Cardiac septum (tissue), 1 donor: ENCODE data around the gene ITSN1. TPM values are rescaled to one million over a fixed set of nuclear protein-coding genes. Genes with fewer than 3 reads are reported as not detected.
"Not testable (repeated sequence)": the region's sequence is repeated elsewhere in the genome, so short reads cannot be mapped to it uniquely, and the experiment has no call there.

ENCODE experiments used
- DNase-seq: peaks from one replicate; pipeline ENCODE4 v3.0.0-alpha.2; 2020; ENCODE audit warnings: low spot score
- intact Hi-C: fragments of 100-400 bp; cut with DNase I; formaldehyde crosslinking; loops from one replicate; pipeline ENCODE4 v1.14.0; 2022
- total RNA-seq: library from RNA; stranded (reverse); fragmentation: NEBNext Ultra II Directional; extraction: Animal tissue kit (Norgen Biotek cat#: 25700); gene quantifications from one replicate; pipeline ENCODE4 v1.2.1, GENCODE V29; 2021
- donor health status: DM: no; HTN: no; CAD: no.

Gene ITSN1
- total RNA-seq, 1 donor from 2014 or later, result 25.5 TPM

DNA sequence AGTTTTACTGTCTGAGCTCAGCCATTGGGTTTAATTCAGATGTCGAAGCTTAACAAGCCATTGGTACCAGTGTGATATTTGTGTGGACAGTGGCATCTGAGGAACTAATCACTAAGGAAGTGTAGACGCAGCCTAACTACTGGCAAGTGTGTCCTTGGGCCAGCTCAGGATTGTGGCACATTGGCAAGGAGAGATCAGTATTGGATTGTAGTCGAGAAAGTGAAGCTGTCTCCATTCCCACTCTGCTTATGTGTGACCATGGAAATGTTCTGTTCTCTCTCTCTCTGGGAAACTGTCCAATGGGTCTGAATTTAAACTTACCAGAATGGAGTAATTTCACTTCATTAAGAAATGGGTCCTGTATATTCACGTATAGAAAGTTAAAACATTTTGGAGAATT, 112.2 kb downstream of the ITSN1 start:
- intact Hi-C loops, result no loop called here

GRCh38 chr21:33755354-33755753, 113.1 kb downstream of the ITSN1 start:
- no peak for DNase-seq
- intact Hi-C loops, result no loop called here

More for the DNA sequence above, 112.2 kb downstream of the ITSN1 start:
- DNase-seq, result no peak

DNA sequence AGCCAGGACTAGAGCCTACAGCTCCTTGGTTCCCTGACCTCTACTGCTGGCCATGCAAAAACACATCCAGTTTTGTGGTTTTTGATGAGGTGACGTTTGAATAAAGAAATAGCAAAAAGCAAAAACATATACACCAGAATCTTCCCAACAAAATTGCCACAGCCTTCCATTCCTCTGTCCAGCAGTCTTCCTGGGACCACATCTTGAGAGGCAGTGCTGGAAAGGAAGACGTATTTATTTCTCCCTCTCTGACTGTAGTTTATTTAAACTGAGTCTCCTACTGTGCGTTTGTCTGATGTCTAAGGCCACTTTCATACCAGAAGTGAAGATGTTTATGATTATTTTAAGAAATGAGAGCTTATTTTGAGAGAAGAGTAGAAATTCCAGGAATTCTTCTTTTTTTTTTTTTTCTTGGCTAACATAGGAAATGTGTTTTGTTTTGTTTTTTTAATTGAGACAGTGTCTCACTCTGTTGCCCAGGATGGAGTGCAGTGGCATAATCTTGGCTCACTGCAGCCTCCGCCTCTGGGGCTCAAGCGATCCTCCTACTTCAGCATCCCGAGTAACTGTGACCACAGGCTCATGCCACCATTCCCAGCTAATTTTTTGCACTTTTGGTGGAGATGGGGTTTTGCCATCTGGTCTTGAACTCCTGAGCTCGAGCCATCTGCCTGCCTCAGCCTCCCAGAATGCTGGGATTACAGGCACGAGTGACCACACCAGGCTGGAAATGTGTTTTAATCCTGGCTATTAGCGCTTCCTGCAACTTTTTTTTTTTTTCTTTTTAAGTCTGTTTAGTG, 118.5 kb downstream of the ITSN1 start:
- no peak for DNase-seq
- intact Hi-C loops, result loop anchor here (5.0 kb wide), 1 partner anchor 119 kb away; the partner anchor contains the start of genes CRYZL1 and ITSN1

DNA sequence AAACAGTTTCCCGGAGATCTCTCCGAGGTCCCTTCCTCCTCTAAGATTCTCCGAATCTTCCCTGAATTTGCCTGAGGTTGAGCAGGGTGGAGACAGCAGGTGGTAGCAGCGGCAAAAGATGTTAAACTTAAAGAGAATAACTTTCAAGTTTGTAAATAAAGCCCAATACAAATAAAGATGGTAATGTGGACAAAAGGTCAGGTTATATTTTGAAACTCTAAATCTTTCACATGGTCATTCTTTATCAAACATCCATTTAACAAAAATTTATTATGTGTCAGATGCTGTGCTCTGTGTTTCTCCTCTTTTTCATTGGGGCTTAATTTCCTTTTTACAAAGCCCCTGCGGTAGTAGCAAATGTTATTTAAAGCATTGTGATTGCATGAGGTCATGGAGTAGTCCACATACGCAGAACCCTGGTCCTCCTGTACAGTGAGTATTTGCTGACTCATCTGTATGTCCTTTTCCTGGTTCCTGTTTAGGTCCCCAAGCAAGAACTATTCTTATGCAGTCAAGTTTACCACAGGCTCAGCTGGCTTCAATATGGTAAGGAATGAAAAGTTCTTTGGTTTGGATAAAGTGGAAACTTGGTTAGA, 119.2 kb downstream of the ITSN1 start:
- intact Hi-C loops, result loop anchor here (5.0 kb wide), 1 partner anchor 119 kb away; the partner anchor contains the start of genes CRYZL1 and ITSN1

GRCh38 chr21:33762803-33763581, 120.7 kb downstream of the ITSN1 start:
- intact Hi-C loops, result loop anchor here (5.0 kb wide), 1 partner anchor 121 kb away; the partner anchor contains the start of genes CRYZL1 and ITSN1
- DNase-seq, result no peak

More for the DNA sequence above, 119.2 kb downstream of the ITSN1 start:
- no peak for DNase-seq

- DNase-seq, result no peak
- intact Hi-C loops, result loop anchor here (5.0 kb wide), 1 partner anchor 121 kb away; the partner anchor contains the start of genes CRYZL1 and ITSN1
These were observed 121.2 kb downstream of the ITSN1 start for GRCh38 chr21:33763582-33763899.

DNA sequence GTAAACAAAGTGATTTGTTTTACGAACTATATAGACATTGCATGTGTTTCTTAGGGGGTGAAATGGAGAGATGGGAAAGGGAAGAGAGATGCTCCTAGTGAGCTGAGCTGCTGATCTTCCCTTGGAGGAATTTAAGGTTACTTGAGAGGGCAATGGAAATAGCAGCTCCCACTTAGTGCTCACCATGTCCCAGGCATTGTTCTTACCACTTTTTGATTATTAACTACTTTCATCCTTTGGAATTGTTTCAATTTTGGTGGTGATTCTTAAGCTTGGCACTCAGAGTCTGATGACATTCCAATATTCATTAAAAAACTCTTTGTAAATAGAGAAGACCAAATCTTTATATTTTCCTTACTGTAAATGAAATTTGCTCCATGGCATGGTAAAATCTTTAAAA, 124.9 kb downstream of the ITSN1 start:
- intact Hi-C loops, result no loop called here
- no peak for DNase-seq

DNA sequence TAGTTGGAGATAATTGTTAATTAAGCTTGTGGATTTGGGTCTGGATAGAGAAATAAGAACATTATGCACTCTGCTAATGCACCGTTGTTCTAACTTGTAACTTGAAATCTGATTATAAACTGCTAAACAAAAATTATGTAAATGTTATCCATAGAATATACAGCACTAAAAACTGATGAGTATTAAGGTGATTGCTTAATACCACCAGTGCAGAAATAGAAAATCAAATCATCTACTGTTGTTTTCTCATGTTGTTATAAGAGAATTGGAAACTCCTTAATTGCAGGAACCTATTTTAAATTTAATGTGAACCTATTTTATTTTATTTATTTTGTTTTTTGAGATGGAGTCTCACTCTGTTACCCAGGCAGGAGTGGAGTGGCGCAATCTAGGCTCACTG, 125.7 kb downstream of the ITSN1 start:
- DNase-seq, result no peak
- intact Hi-C loops, result no loop called here

- no peak for DNase-seq
- intact Hi-C loops, result no loop called here
These were observed 126.8 kb downstream of the ITSN1 start for GRCh38 chr21:33769057-33769456.

DNA sequence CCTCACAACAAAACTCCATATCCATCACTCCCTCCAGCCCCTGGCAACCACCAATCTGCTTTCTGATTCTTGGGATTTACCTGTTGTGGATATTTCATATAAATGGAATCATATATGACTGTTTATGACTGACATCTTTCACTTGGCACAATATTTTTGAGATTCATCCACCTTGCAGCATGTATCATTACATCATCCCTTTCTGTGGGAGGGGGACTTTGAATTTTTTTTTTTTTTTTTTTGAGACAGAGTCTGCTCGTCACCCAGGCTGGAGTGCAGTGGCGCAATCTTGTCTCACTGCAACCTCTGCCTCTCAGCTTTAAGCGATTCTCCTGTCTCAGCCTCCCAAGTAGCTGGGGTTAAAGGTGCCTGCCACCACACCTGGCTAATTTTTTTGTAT, 128.2 kb downstream of the ITSN1 start:
- no peak for DNase-seq
- intact Hi-C loops, result no loop called here

GRCh38 chr21:33771976-33772375, 129.7 kb downstream of the ITSN1 start:
- intact Hi-C loops, result no loop called here
- DNase-seq, result no peak

GRCh38 chr21:33774551-33774950, 132.2 kb downstream of the ITSN1 start:
- no peak for DNase-seq
- intact Hi-C loops, result no loop called here

GRCh38 chr21:33775100-33775828, 133.0 kb downstream of the ITSN1 start:
- DNase-seq, result no peak
- intact Hi-C loops, result no loop called here

- intact Hi-C loops, result no loop called here
- no peak for DNase-seq
These were observed 138.3 kb downstream of the ITSN1 start for GRCh38 chr21:33780631-33781030.

DNA sequence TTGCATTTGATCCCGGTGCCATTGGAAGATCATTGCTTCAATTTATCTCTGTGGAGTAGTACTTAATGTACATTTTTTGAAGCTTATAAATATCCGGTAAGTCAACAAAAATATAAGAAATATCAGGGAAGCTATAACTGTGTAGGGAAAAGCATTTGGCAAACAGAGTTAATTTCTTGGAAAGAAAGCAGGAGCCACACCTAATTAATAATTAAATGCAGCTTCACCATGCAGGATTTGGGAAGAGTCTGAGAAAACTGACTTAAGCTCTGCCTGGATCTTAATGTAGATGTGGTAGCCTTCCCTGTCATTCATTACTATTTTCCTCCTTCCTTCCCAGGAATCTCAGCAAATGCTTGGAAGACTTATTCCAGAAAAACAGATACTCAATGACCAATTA, 138.8 kb downstream of the ITSN1 start:
- intact Hi-C loops, result no loop called here
- no peak for DNase-seq

DNA sequence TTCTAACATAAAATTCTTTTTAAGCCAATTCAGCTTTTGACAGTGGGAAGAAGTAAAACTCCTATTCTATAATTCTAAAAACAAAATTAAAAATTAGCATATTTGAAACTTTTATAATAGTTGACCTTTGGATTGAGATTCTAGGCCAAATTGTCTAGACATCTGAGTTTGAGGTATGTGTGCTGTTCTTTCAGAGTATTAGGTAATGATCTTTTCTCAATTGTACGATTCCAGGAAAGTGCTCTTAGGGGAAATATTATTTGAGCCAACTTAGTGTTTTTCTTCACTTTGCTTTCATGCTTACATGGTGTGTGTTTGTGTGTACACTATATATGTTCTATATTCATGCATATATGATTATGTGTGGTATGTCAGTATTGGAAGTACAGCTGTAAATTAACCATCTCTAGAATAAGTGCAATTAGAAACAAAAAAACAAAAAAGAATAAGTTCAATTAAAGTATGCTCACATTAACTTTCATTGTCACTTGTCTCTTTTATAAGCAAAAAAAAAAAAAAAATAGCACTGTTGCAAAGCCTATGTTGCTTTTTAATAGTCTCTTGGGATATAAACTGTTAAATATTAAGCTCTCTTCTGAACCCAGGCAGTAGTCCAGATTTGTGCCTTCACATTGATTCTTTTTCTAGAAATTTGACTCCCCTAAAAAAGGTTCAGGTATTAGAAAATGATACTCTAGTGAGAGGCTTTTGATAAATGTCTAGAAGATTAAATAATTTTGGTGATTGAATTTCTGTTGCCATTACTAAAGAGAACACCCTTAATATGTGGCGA, 141.1 kb downstream of the ITSN1 start:
- intact Hi-C loops, result no loop called here
- DNase-seq, result no peak

DNA sequence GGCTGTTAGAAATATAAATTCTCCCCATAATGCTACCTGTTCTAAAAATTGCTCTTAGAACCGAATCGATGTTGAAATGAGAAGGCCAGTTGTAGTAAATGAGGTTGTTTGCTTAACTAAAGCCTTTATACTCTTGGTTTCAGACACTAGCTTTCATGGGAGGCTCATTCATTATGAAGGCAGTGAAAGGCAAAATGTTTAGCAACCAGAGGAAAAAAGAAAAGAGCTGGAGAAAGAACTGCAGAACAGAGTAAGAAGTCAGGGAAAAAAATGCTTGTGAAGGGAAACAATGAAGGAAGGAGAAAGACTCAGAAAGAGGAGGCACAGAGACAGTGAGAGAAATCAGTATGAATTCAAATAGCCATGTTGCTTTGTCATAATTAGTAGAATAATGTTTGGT, 145.1 kb downstream of the ITSN1 start:
- intact Hi-C loops, result no loop called here
- DNase-seq, result no peak

- DNase-seq, intact Hi-C loops: not testable (repeated sequence)
These were observed 146.1 kb downstream of the ITSN1 start for GRCh38 chr21:33788438-33788837.

- no peak for DNase-seq
These were observed 147.4 kb downstream of the ITSN1 start for GRCh38 chr21:33789697-33790096.

More at GRCh38 chr21:33789697-33790096, 147.4 kb downstream of the ITSN1 start:
- intact Hi-C loops, result no loop called here
